ENCODE data around the gene TRIM63. TPM values are rescaled to one million over a fixed set of nuclear protein-coding genes. Genes with fewer than 3 reads are reported as not detected.

Gene TRIM63
- total RNA-seq, 2 donors from 2014 or later = not detected

GRCh38 chr1:26017606-26018005 is 49.8 kb downstream of the TRIM63 start:
- H3K36me3 Mint-ChIP-seq (ENCODE audit: low read depth) = no peaks in the 10 kb centered on the region
- no peaks in the 10 kb centered on the region for H3K27me3 ChIP-seq (ENCODE audit: control insufficient read depth, insufficient read depth, low read length, poor library complexity, severe bottlenecking)
- WGBS, 2 experiments (ENCODE audit: insufficient coverage in 1 of 2, insufficient read length in 1 of 2) = 74% methylated on average over 6 of the region's 6 CpGs; no CpG with 5 or more reads in 1 of the 2 experiments

DNA sequence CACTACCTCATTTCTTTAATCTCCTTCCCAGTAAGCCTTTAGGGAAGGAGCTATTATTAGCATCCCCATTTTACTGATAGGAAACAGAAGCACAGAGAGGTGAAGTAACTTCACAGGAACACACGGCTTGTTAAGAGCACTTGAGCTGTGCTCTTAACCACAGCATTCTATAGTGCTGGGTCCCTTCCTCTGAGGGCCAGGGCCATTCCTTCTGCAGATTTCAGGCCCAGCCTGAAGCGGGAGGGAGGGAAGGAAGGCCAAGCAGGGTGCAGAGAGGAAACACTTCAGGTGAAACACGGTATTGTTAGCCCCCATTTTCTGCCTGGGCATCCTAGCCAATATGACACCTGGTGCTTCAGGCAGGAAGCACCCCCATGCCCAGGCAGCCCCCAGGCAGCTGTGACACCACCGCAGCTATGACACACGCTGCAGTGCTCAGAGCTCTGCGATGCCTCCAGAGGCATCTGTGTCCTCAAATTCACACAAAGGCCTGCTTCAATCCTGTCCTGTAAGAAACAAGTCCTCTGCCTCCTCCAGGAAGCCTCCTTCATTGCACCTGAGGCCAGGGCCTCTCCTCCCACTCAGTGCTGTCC is 50.4 kb downstream of the TRIM63 start:
- Mint-ChIP-seq H3K27ac (no peak overlapping the region), H3K4me3 (no peak overlapping the region), H3K9me3 (no peaks in the 10 kb centered on the region), H3K36me3 (ENCODE audit: low read depth) (no peaks in the 10 kb centered on the region), H3K27me3 (ENCODE audit: insufficient read depth) (peaks cover 2% of the 10 kb centered on the region), H3K4me1 (peaks cover 20% of the 10 kb centered on the region)
- Histone ChIP-seq H3K4me3 (ENCODE audit: low read length) (no peak overlapping the region), H3K9ac (ENCODE audit: extremely low read depth, low read length, poor library complexity, severe bottlenecking) (no peak overlapping the region), H3K27me3 (ENCODE audit: control insufficient read depth, insufficient read depth, low read length, poor library complexity, severe bottlenecking) (no peaks in the 10 kb centered on the region), H3K36me3 (ENCODE audit: control insufficient read depth, insufficient read depth, low read length) (no peaks in the 10 kb centered on the region), H3K4me1 (ENCODE audit: control insufficient read depth, insufficient read depth, low read length) (peaks cover 2% of the 10 kb centered on the region), H3K27ac (ENCODE audit: low read depth, low read length) (peak overlapping the region; percentile 49), H3K9me3 (ENCODE audit: control insufficient read depth, low read length) (no peaks in the 10 kb centered on the region)
- 87 to 89% methylated on average over 1 to 6 of the region's 6 CpGs for WGBS, 2 experiments (ENCODE audit: insufficient coverage in 1 of 2, insufficient read length in 1 of 2)
- TF ChIP-seq CTCF (conservative IDR thresholded peaks at IDR 0.05) = no peak
- DNase-seq = no peak

More at GRCh38 chr1:26017606-26018005, 49.8 kb downstream of the TRIM63 start:
- H3K4me1 ChIP-seq (ENCODE audit: control insufficient read depth, insufficient read depth, low read length) = peaks cover 2% of the 10 kb centered on the region
- Mint-ChIP-seq H3K9me3 (no peaks in the 10 kb centered on the region), H3K27me3 (ENCODE audit: insufficient read depth) (peaks cover 2% of the 10 kb centered on the region), H3K4me3 (no peak overlapping the region), H3K4me1 (peaks cover 17% of the 10 kb centered on the region), H3K27ac (no peak overlapping the region)
- H3K27ac ChIP-seq (ENCODE audit: low read depth, low read length) = no peak overlapping the region
- TF ChIP-seq CTCF (conservative IDR thresholded peaks at IDR 0.05) = no peak
- H3K4me3 ChIP-seq (ENCODE audit: low read length) = no peak overlapping the region
- H3K9me3 ChIP-seq (ENCODE audit: control insufficient read depth, low read length) = no peaks in the 10 kb centered on the region
- DNase-seq = no peak
- no peak overlapping the region for H3K9ac ChIP-seq (ENCODE audit: extremely low read depth, low read length, poor library complexity, severe bottlenecking)
- H3K36me3 ChIP-seq (ENCODE audit: control insufficient read depth, insufficient read depth, low read length) = no peaks in the 10 kb centered on the region

DNA sequence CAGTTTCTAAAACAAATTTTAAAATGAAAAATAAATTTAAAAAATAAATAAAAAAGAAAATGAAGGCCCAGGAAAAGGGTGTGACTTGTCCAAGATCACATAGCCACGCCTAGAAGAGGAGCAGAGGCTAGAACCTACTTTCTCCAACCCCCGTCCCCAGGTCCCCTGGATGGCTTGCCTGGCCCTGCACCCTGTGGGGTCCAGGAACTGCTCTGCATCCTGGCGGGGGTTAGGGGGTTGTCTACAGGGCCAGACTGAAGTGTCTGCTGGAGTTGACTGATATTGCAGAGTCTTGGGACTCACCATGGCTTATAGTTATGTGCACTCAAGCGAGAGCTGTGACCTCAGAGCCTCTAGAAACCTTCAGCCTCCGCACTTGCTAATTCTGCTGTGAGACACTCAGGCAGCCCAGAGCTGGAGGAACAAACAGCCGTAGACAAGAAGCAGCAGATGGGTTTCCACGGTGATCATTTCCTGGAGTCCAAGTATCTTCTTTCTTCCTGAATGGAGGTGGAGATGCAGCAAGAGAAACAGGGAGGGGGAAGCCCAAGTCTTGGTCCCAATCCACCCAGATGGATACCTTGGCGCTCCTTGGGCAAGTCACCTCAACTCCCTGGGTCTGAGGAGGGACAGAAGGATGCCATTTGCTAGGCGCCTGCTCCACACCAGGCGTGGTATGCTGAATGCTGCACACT is 51.0 kb downstream of the TRIM63 start:
- TF ChIP-seq CTCF (conservative IDR thresholded peaks at IDR 0.05) = no peak
- H3K4me1 Mint-ChIP-seq = peaks cover 16% of the 10 kb centered on the region
- peak overlapping the region; percentile 49 for H3K27ac ChIP-seq (ENCODE audit: low read depth, low read length)
- no peak overlapping the region for H3K27ac Mint-ChIP-seq
- no peaks in the 10 kb centered on the region for H3K36me3 ChIP-seq (ENCODE audit: control insufficient read depth, insufficient read depth, low read length)
- peaks cover 2% of the 10 kb centered on the region for H3K27me3 Mint-ChIP-seq (ENCODE audit: insufficient read depth)
- no peak overlapping the region for H3K4me3 Mint-ChIP-seq
- H3K27me3 ChIP-seq (ENCODE audit: control insufficient read depth, insufficient read depth, low read length, poor library complexity, severe bottlenecking) = no peaks in the 10 kb centered on the region
- no peak overlapping the region for H3K9ac ChIP-seq (ENCODE audit: extremely low read depth, low read length, poor library complexity, severe bottlenecking)
- H3K9me3 ChIP-seq (ENCODE audit: control insufficient read depth, low read length) = no peaks in the 10 kb centered on the region
- no peak overlapping the region for H3K4me3 ChIP-seq (ENCODE audit: low read length)
- H3K9me3 Mint-ChIP-seq = no peaks in the 10 kb centered on the region
- H3K4me1 ChIP-seq (ENCODE audit: control insufficient read depth, insufficient read depth, low read length) = peaks cover 2% of the 10 kb centered on the region
- 85 to 91% methylated on average over 7 to 10 of the region's 10 CpGs for WGBS, 2 experiments (ENCODE audit: insufficient coverage in 1 of 2, insufficient read length in 1 of 2)
- DNase-seq = no peak
- H3K36me3 Mint-ChIP-seq (ENCODE audit: low read depth) = no peaks in the 10 kb centered on the region

Data from endodermal cell (in vitro differentiated cells).